Ovary (tissue), 9 donors: ENCODE measurements around the gene BUB1B. TPM values are rescaled to one million over a fixed set of nuclear protein-coding genes. Genes with fewer than 3 reads are reported as not detected.

Source experiments
- DNase-seq, 5 donors: peaks; one replicate each; pipeline ENCODE4 v3.0.0-alpha.2; 2019 to 2020
- H3K27ac ChIP-seq, 2 donors: fragments of 200-600 bp; one replicate each; pipeline versions ENCODE4 v1.5.1 to v1.8.0; 2019 to 2022
- H3K27me3 ChIP-seq: fragments of 200-600 bp; one replicate; pipeline ENCODE4 v1.8.0; 2022
- H3K36me3 ChIP-seq: fragments of 200-600 bp; sonication (generic); one replicate; pipeline ENCODE4 v1.5.1; 2019
- H3K4me1 ChIP-seq: one replicate; pipeline ENCODE4 v1.8.1; 2013; ENCODE audit warnings: mild to moderate bottlenecking, moderate library complexity; ENCODE audit not compliant: insufficient read depth
- H3K4me3 ChIP-seq: fragments of 200-600 bp; sonication (generic); one replicate; pipeline ENCODE4 v1.5.1; 2017
- H3K9me3 ChIP-seq, 2 donors: fragments of 200-600 bp in 1 of 2; sonication (generic) in 1 of 2; one replicate each; pipeline versions ENCODE4 v1.5.1 to v1.8.1; 2013 to 2019; ENCODE audit warnings: mild to moderate bottlenecking in 1 of 2, moderate library complexity in 1 of 2
- EP300 ChIP-seq: sonication (generic); formaldehyde crosslinking; IDR thresholded peaks from one replicate; pipeline ENCODE4 v1.6.1; 2017; ENCODE audit warnings: antibody characterized with exemption
- POLR2A ChIP-seq: fragments of 450-650 bp; IDR thresholded peaks from one replicate; pipeline ENCODE4 v1.6.1; 2017; ENCODE audit warnings: antibody characterized with exemption, mild to moderate bottlenecking, moderate library complexity
- WGBS, 3 donors: extraction: QIAGEN DNeasy Blood & Tissue Kit in 1 of 3; methylation state at CpG; one replicate each; pipeline versions ENCODE4 v1.1.5 to v1.1.7; 2013 to 2017; 5-methylcytosine and 5-hydroxymethylcytosine counted together
- intact Hi-C, 4 donors: fragments of 100-400 bp; cut with DNase I; formaldehyde crosslinking; loops; one replicate each; pipeline versions ENCODE4 v1.11.0 to v1.15.1; 2022 to 2023
- polyA plus RNA-seq, 2 donors: library from polyadenylated mRNA; stranded (reverse); fragments of 200-250 nt in 1 of 2; fragments of 350-450 nt in 1 of 2; fragmentation: Illumina TruSeq in 1 of 2; extraction: RNeasy Lipid Tissue Mini Kit (QIAGEN cat#74804) in 1 of 2; gene quantifications; one replicate each; pipeline ENCODE4 v1.2.3, GENCODE V29; 2013 to 2014
- total RNA-seq, 7 donors: library from RNA; depleted of rRNA in 2 of 7; stranded (reverse); fragments of >200 nt in 2 of 7; fragmentation: NEBNext Ultra II Directional in 3 of 7; extraction: Animal tissue kit (Norgen Biotek cat#: 25700) in 3 of 7; gene quantifications; one replicate each; pipeline versions ENCODE4 v1.1.0 to v1.2.4, GENCODE V29; 2016 to 2023
- TF ChIP-seq, protein P1 (sequence below), 3 donors: fragments of 450-650 bp in 2 of 3; fragments of 200-600 bp in 1 of 3; IDR thresholded peaks; one replicate each; pipeline versions ENCODE4 v1.5.1 to v1.8.0; 2016 to 2022; ENCODE audit warnings: antibody characterized with exemption in 3 of 3, mild to moderate bottlenecking in 1 of 3
- donor health status: DM: no; HTN: no; CAD: no; lungs with moderate emphysema.
- donor health status: DM: no; HTN: no; CAD: no.
- donor health status: Bipolar disorder and iron deficiency.
- donor health status: DM: yes; HTN: yes; CAD: no.
- donor health status: DM: no; HTN: no; CAD: no.
- donor health status: DM: yes; HTN: yes; CAD: no.

The BUB1B gene
- total and polyA plus RNA-seq, 9 donors, result 0.43 to 2.4 (median 1.2) TPM; not detected in 1

DNA sequence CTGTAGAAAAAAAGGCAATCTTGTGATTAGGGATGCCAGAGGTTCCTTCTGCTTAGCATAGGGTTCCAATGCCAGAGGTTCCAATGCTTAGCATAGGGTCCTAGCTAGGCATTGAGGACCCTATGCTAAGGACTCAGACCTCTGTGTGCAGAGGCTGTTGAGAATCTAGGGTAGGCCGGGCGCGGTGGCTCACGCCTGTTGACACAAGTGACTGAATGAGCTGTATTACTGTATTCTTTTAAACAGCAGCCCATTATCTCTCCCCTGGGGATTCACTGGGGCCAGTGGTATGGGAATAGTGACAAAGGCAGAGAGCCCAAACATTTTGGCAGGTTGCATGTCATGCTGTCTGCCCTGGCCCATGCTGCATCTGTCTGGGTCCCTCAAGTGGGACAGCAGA is 94.2 kb downstream of the BUB1B start:
- no peak for DNase-seq
- TF ChIP-seq EP300, result no peak
- TF ChIP-seq POLR2A, result no peak
- TF ChIP-seq, protein P1, sequence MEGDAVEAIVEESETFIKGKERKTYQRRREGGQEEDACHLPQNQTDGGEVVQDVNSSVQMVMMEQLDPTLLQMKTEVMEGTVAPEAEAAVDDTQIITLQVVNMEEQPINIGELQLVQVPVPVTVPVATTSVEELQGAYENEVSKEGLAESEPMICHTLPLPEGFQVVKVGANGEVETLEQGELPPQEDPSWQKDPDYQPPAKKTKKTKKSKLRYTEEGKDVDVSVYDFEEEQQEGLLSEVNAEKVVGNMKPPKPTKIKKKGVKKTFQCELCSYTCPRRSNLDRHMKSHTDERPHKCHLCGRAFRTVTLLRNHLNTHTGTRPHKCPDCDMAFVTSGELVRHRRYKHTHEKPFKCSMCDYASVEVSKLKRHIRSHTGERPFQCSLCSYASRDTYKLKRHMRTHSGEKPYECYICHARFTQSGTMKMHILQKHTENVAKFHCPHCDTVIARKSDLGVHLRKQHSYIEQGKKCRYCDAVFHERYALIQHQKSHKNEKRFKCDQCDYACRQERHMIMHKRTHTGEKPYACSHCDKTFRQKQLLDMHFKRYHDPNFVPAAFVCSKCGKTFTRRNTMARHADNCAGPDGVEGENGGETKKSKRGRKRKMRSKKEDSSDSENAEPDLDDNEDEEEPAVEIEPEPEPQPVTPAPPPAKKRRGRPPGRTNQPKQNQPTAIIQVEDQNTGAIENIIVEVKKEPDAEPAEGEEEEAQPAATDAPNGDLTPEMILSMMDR (IDR thresholded peaks at IDR 0.05), result no peak
- Histone ChIP-seq H3K4me1 (peaks cover 8% of the 10 kb centered on the region), H3K27me3 (no peaks in the 10 kb centered on the region), H3K27ac (no peak overlapping the region), H3K9me3 (no peaks in the 10 kb centered on the region), H3K36me3 (no peaks in the 10 kb centered on the region), H3K4me3 (no peak overlapping the region)
- intact Hi-C loops, result no loop called here
- 90 to 98% (median 96%) methylated on average over 4 of the region's 4 CpGs for WGBS, 3 donors

DNA sequence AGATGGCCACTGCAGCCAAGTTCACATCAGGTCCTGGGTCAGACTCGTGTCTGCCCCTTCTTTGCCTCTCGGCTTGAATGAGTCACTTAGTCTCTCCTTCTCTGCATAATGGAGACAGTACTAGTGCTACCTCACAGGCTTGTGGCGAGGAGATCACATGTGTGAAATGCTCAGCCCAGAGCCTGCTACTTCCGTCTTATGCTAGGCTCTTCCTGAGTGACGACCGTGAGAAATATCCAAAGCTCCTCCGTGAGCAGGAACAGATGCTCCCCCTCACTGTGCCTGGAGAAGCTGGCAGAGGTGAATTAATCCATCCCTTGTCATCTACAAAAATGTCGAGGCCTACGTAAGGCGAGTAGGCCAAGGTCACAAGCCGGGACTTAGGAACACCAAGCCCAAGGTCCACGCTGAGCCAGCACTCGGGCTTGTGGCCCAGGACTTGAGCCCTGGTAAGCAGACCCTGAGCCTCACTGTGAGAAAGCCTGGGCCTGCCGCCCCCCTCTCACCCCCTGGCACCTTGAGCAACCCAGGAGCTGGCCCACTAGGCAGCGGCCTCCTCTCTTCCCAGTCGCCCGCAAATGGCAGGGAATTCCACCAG is 95.9 kb downstream of the BUB1B start:
- WGBS, 3 donors, result 56 to 88% (median 88%) methylated on average over 17 of the region's 17 CpGs
- Histone ChIP-seq H3K27ac (no peak overlapping the region), H3K4me1 (peaks cover 8% of the 10 kb centered on the region), H3K4me3 (no peak overlapping the region), H3K36me3 (no peaks in the 10 kb centered on the region), H3K27me3 (no peaks in the 10 kb centered on the region), H3K9me3 (no peaks in the 10 kb centered on the region)
- intact Hi-C loops, result no loop called here
- TF ChIP-seq, protein P1 (IDR thresholded peaks at IDR 0.05), result no peak
- TF ChIP-seq EP300 (no peak), POLR2A (no peak)
- DNase-seq, result peak in 1 of 5 donors; percentile 27

DNA sequence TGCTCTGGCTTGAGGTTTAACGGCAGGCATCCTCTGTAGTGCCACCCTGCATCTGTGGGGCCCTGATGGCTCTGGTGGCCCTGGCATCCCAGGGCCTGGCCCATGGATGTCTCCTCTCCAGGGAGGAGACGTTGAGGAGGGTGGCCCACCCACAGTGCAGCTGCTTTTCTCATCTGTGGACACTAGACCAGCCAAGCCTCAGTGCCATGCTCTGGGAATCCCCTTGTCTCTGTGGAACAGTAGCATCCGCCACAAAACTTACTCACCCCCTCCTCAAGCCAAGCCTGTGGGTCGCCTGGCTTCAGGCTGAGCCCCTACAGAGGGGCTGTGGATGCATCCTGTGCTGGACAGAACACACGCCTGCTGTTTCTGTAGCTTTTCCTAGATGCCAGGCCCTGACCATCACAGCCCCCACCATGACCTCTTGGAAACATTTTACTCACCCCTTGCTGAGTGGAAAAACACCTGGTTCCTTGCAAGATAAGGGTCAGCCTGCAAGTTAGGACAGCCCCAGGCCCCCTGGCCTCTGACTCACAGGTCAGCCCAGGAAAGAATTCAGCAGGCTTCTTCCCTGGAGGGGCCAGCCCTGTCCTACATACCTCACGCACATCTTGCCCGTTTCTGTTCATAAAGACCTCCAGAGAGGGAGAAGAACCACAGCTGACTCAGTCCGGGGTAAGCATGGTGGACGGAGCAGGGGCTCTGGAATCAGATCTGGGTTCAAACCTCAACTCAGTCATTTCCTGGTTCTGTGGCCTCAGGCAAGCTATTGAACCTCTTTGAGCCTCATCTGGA is 97.0 kb downstream of the BUB1B start:
- 77 to 86% (median 85%) methylated on average over 9 of the region's 9 CpGs for WGBS, 3 donors
- no peaks in the 10 kb centered on the region for H3K27me3 ChIP-seq
- no peak for DNase-seq
- no peak overlapping the region for H3K27ac ChIP-seq
- TF ChIP-seq, protein P1 (IDR thresholded peaks at IDR 0.05), result no peak
- TF ChIP-seq EP300 (no peak), POLR2A (no peak)
- peaks cover 7% of the 10 kb centered on the region for H3K4me1 ChIP-seq
- intact Hi-C loops, result no loop called here
- no peak overlapping the region for H3K4me3 ChIP-seq
- no peaks in the 10 kb centered on the region for H3K9me3 ChIP-seq
- no peaks in the 10 kb centered on the region for H3K36me3 ChIP-seq

DNA sequence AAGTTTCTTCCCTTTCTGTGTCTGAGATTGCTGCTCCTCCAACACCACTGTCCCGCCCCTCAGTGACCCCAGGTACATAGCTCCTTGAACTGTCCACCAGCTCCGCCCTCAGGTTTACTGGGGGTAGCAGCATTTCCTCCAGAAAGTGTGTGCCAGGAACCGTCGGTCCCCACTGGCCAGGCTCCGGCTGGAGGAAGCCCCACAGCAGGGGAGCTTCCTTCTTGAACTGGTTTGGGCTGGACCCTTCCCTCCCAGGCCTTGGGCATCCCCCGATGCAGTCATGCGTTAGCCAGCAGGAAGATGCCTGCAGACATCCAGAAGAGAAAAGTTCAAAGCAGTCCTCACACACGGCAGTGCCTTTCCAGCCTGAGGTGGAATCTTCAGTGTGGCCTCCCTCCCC is 97.7 kb downstream of the BUB1B start:
- H3K27ac ChIP-seq, result no peak overlapping the region
- no peak for DNase-seq
- no peaks in the 10 kb centered on the region for H3K36me3 ChIP-seq
- WGBS, 3 donors, result 53 to 75% (median 64%) methylated on average over 8 of the region's 8 CpGs
- TF ChIP-seq EP300 (no peak), POLR2A (no peak)
- TF ChIP-seq, protein P1 (IDR thresholded peaks at IDR 0.05), result no peak
- no peak overlapping the region for H3K4me3 ChIP-seq
- H3K9me3 ChIP-seq, result no peaks in the 10 kb centered on the region
- no peaks in the 10 kb centered on the region for H3K27me3 ChIP-seq
- H3K4me1 ChIP-seq, result peaks cover under 1% of the 10 kb centered on the region
- intact Hi-C loops, result no loop called here
